Natural killer cell (primary cell): ENCODE results near the gene IL22. TPM values are rescaled to one million over a fixed set of nuclear protein-coding genes. Genes with fewer than 3 reads are reported as not detected.

ENCODE experiments used
- ATAC-seq, 3 donors: fragments of 150-1000 bp in 2 of 3; fragments of 200-7000 bp in 1 of 3; cut with Tn5 transposase; 1 replicate in 1 of 3; 2 replicates in 2 of 3; pipeline ENCODE4 v1.10.0; 2021; ENCODE audit warnings: mild to moderate bottlenecking in 2 of 3, moderate library complexity in 2 of 3
- DNase-seq, 2 donors: peaks; one replicate each; pipeline versions ENCODE4 v3.0.0 to v3.0.0-alpha.2; 2013 to 2021; ENCODE audit warnings: mixed read lengths in 1 of 2
- H3K27ac ChIP-seq: one replicate; pipeline ENCODE4 v1.5.1; 2013; ENCODE audit warnings: mild to moderate bottlenecking, low read length
- H3K27me3 ChIP-seq: one replicate; pipeline ENCODE4 v1.6.1; 2013; ENCODE audit warnings: low read length; ENCODE audit not compliant: control insufficient read depth, insufficient read depth
- H3K36me3 ChIP-seq: one replicate; pipeline ENCODE4 v1.6.1; 2013; ENCODE audit warnings: low read length; ENCODE audit not compliant: control insufficient read depth, insufficient read depth
- H3K4me1 ChIP-seq: one replicate; pipeline ENCODE4 v1.6.1; 2013; ENCODE audit warnings: low read length; ENCODE audit not compliant: control insufficient read depth, insufficient read depth
- H3K4me3 ChIP-seq: one replicate; pipeline ENCODE4 v1.5.1; 2013; ENCODE audit warnings: low read length
- H3K9me3 ChIP-seq: one replicate; pipeline ENCODE4 v1.6.1; 2013; ENCODE audit warnings: low read length; ENCODE audit not compliant: control insufficient read depth, insufficient read depth
- H3K27ac Mint-ChIP-seq, 2 donors: one replicate each; pipeline ENCODE4 v1.8.0; 2022; ENCODE audit warnings: mild to moderate bottlenecking in 2 of 2, mixed read lengths in 2 of 2, moderate library complexity in 1 of 2
- H3K27me3 Mint-ChIP-seq, 2 donors: one replicate each; pipeline ENCODE4 v1.8.0; 2022; ENCODE audit warnings: low read depth in 2 of 2, mixed read lengths in 2 of 2
- H3K36me3 Mint-ChIP-seq: one replicate; pipeline ENCODE4 v1.8.0; 2022; ENCODE audit warnings: mixed read lengths
- H3K4me1 Mint-ChIP-seq, 2 donors: one replicate each; pipeline ENCODE4 v1.8.0; 2022; ENCODE audit warnings: mixed read lengths in 2 of 2
- H3K4me3 Mint-ChIP-seq: one replicate; pipeline ENCODE4 v1.8.0; 2022; ENCODE audit warnings: mild to moderate bottlenecking, moderate library complexity, mixed read lengths
- H3K9me3 Mint-ChIP-seq, 2 donors: one replicate each; pipeline ENCODE4 v1.8.0; 2022; ENCODE audit warnings: mixed read lengths in 2 of 2
- WGBS: methylation state at CpG from one replicate; pipeline ENCODE4 v1.1.7; 2013; ENCODE audit warnings: missing lambda C conversion rate; ENCODE audit not compliant: insufficient coverage; 5-methylcytosine and 5-hydroxymethylcytosine counted together
- intact Hi-C: fragments of 100-400 bp; cut with micrococcal nuclease; formaldehyde crosslinking; loops from one replicate; pipeline ENCODE4 v1.14.2; 2022
- total RNA-seq, 4 donors: library from RNA; stranded (reverse); fragments of 120-200 nt in 1 of 4; gene quantifications; one replicate each; pipeline versions ENCODE4 v1.2.3 to v1.2.4, GENCODE V29; 2013 to 2022
- TF ChIP-seq, protein P1 (sequence below): fragments of 200-600 bp; IDR thresholded peaks from one replicate; pipeline ENCODE4 v1.8.0; 2022; ENCODE audit warnings: antibody characterized with exemption

The IL22 gene
- total RNA-seq, 3 donors from 2014 or later (not counting 1 experiment from before 2014, with no cell fraction given): not detected

- ATAC-seq (no peak), DNase-seq (peak in 1 of 2 donors; percentile 31)
- peaks cover 16 to 20% of the 10 kb centered on the region in 2 donors for H3K4me1 Mint-ChIP-seq
- Histone ChIP-seq H3K9me3 (no peaks in the 10 kb centered on the region), H3K4me1 (peaks cover 9% of the 10 kb centered on the region), H3K4me3 (no peak overlapping the region), H3K27me3 (no peaks in the 10 kb centered on the region), H3K36me3 (no peaks in the 10 kb centered on the region), H3K27ac (no peak overlapping the region)
- H3K9me3 Mint-ChIP-seq: no peaks in the 10 kb centered on the region
- TF ChIP-seq, protein P1, sequence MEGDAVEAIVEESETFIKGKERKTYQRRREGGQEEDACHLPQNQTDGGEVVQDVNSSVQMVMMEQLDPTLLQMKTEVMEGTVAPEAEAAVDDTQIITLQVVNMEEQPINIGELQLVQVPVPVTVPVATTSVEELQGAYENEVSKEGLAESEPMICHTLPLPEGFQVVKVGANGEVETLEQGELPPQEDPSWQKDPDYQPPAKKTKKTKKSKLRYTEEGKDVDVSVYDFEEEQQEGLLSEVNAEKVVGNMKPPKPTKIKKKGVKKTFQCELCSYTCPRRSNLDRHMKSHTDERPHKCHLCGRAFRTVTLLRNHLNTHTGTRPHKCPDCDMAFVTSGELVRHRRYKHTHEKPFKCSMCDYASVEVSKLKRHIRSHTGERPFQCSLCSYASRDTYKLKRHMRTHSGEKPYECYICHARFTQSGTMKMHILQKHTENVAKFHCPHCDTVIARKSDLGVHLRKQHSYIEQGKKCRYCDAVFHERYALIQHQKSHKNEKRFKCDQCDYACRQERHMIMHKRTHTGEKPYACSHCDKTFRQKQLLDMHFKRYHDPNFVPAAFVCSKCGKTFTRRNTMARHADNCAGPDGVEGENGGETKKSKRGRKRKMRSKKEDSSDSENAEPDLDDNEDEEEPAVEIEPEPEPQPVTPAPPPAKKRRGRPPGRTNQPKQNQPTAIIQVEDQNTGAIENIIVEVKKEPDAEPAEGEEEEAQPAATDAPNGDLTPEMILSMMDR: no peak
- intact Hi-C loops: no loop called here
- H3K4me3 Mint-ChIP-seq: no peak overlapping the region
- WGBS: 83% methylated on average over 9 of the region's 12 CpGs
- H3K36me3 Mint-ChIP-seq: no peaks in the 10 kb centered on the region
- peaks cover 0 to 7% of the 10 kb centered on the region in 2 donors for H3K27me3 Mint-ChIP-seq
- no peak overlapping the region for H3K27ac Mint-ChIP-seq
Measured at GRCh38 chr12:68198507-68199086, 54.8 kb downstream of the IL22 start.

Other genes starting within 250 kb of the IL22 start
- 100 to 1,000 TPM in 2 of 3 donors, 10 to 100 TPM in 1; 66.5 to 248 (median 124) TPM for gene IFNG, start 93.9 kb downstream of the IL22 start, total RNA-seq
- not detected for gene IL26, start 27.8 kb downstream of the IL22 start, total RNA-seq
- 10 to 100 TPM; 21.3 to 36.2 (median 26.5) TPM for gene MDM1, start 78.8 kb upstream of the IL22 start, total RNA-seq